Neutrophil (primary cell): ENCODE measurements around the gene BCDIN3D.

Source experiments
- H3K27ac ChIP-seq: fragments of 200-600 bp; sonication (generic); 2 replicates; pipeline ENCODE4 v1.5.1; 2016; ENCODE audit warnings: mild to moderate bottlenecking, moderate library complexity
- H3K27me3 ChIP-seq: fragments of 200-600 bp; sonication (generic); 2 replicates; pipeline ENCODE4 v1.6.0; 2016; ENCODE audit warnings: mild to moderate bottlenecking
- H3K36me3 ChIP-seq: fragments of 200-600 bp; sonication (generic); 2 replicates; pipeline ENCODE4 v1.5.1; 2017
- H3K4me1 ChIP-seq, 2 experiments: fragments of 200-600 bp in 1 of 2; sonication (generic) in 1 of 2; 1 replicate in 1 of 2; 2 replicates in 1 of 2; pipeline versions ENCODE4 v1.5.1 to v1.6.1; 2013 to 2016; ENCODE audit warnings: low read depth in 1 of 2, low read length in 1 of 2, mild to moderate bottlenecking in 1 of 2, moderate library complexity in 1 of 2; ENCODE audit not compliant: control insufficient read depth in 1 of 2, insufficient read depth in 1 of 2
- H3K4me3 ChIP-seq, 2 experiments: fragments of 200-600 bp in 1 of 2; sonication (generic) in 1 of 2; 1 replicate in 1 of 2; 2 replicates in 1 of 2; pipeline ENCODE4 v1.5.1; 2013 to 2016; ENCODE audit warnings: low read depth in 1 of 2, low read length in 1 of 2, mild to moderate bottlenecking in 1 of 2, moderate library complexity in 1 of 2
- H3K9me3 ChIP-seq: fragments of 200-600 bp; sonication (generic); 2 replicates; pipeline ENCODE4 v1.5.1; 2016
- TF ChIP-seq, protein P1 (sequence below): fragments of 200-600 bp; sonication (generic); IDR thresholded peaks from 2 replicates; pipeline ENCODE4 v1.5.1; 2016; ENCODE audit warnings: antibody characterized with exemption

Gene BCDIN3D

DNA sequence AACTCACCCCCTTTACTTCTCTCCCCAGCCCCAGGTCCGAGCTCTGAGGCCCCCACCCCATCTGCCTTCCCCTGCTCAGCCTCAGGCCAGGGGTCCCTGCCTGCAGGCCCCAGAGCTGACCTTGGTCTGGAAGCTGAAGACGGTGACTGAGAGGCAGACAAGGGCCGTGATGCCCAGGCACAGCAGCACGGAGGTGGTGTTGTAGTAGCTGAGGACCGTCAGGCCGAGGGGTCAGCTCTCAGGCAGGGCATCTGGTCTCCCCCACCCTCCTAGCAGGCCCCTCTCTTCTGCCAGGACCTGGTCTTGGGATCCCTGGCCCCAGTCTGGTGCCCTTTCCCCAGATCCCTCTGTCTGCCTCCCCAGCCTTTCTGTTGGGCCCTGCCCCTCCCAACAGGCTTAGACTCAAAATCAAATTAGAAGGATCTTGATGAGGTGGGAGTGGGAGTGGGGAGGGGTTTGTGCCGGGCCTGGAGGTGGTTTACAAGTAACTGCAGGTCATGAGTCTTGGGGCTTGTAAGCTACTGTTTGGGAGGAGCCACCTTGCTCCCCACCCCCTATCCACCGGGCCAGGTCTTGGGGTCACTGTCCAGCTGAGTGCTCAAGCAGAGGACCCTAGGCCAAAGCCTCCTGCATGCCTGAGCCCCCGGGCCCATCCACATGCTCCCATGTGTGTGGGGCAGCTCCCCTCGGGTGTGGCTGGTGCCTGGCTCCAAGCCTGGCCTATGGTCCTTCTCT is 46.6 kb upstream of the BCDIN3D start:
- TF ChIP-seq, protein P1, sequence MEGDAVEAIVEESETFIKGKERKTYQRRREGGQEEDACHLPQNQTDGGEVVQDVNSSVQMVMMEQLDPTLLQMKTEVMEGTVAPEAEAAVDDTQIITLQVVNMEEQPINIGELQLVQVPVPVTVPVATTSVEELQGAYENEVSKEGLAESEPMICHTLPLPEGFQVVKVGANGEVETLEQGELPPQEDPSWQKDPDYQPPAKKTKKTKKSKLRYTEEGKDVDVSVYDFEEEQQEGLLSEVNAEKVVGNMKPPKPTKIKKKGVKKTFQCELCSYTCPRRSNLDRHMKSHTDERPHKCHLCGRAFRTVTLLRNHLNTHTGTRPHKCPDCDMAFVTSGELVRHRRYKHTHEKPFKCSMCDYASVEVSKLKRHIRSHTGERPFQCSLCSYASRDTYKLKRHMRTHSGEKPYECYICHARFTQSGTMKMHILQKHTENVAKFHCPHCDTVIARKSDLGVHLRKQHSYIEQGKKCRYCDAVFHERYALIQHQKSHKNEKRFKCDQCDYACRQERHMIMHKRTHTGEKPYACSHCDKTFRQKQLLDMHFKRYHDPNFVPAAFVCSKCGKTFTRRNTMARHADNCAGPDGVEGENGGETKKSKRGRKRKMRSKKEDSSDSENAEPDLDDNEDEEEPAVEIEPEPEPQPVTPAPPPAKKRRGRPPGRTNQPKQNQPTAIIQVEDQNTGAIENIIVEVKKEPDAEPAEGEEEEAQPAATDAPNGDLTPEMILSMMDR = no peak
- Histone ChIP-seq H3K27me3 (peaks cover 41% of the 10 kb centered on the region), H3K36me3 (no peaks in the 10 kb centered on the region), H3K27ac (no peak overlapping the region), H3K4me1 (no peaks in the 10 kb centered on the region), H3K9me3 (no peaks in the 10 kb centered on the region), H3K4me3 (no peak overlapping the region)

DNA sequence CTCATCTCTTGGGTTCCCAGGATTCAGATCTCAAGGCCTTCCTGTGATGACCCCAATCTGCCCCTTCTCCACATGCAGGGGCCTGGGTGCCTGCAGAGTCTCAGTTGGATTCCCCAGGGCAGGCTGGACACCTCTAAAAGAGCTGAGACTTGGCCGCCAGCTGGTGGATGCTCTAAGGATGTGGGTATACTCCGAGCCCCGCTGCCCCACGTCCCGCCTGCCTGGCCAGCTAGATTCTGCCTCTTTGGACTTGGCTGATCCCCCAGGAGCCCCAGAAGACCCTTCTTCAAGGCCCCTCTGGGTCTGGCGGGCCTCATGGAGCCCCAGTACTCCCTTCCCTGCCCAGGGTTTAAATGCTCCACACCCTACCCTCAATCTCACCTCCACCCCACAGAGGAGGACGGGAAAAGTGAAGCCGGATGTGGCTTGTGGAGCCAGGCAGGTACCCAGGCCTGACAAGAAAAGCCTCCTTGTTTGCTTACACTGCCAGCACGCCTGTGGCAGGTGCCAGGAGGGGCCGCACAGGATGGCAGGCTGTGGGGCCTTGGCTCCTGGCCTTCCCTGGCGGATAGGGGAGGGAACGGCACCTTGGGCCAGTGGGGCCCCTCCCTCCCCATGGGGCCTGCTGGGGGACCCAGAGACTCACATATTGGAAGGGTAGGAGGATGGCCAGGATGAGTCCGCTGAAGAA is 45.7 kb upstream of the BCDIN3D start:
- TF ChIP-seq, protein P1 = no peak
- no peak overlapping the region for H3K27ac ChIP-seq
- H3K36me3 ChIP-seq = no peaks in the 10 kb centered on the region
- no peaks in the 10 kb centered on the region for H3K9me3 ChIP-seq
- H3K4me1 ChIP-seq = no peaks in the 10 kb centered on the region
- peaks cover 48% of the 10 kb centered on the region for H3K27me3 ChIP-seq
- no peak overlapping the region for H3K4me3 ChIP-seq

DNA sequence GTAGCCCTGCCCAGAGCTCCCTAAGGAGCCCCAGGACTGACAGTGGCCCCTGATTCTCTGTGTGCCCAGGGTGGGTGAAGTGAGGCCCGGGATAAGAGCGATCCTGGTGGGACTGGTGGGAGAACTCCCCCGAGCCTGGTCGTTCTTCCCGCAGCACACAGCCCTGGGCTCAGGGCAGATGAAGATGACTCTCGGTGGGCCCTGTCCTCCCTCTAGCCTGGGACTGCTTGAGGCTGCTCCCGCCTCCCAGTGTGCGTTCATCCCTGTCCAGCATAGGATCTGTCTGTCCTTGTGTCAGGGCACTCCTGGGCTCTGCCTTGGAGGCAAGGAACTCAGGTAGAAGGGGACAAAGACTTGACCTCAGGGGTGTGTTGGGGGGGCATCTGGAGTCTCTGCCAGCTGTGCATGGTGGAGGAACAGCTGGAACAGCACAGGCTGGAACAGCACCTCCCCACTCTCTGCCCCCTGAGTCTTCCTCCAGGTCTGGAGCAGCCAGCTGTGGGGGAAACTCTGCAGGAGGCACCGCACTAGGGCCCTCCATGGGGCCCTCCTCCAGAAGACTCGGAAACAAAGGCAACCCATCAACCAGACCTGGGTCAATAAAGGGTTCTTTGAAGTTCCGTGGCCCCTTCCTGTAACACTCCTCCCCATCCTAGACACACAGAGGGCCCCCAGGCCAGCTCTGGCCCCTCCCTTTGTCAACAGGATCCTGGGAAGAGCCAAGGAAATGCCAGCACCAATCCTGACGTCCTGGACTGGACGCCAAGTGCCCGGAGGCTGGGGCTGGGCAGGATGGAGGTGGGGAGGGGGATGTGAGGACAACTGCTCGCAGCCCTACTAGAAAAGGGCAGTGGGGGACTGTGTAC is 44.9 kb upstream of the BCDIN3D start:
- no peaks in the 10 kb centered on the region for H3K9me3 ChIP-seq
- no peaks in the 10 kb centered on the region for H3K36me3 ChIP-seq
- no peak overlapping the region for H3K27ac ChIP-seq
- TF ChIP-seq, protein P1 = no peak
- no peak overlapping the region for H3K4me3 ChIP-seq
- no peaks in the 10 kb centered on the region for H3K4me1 ChIP-seq
- peaks cover 49% of the 10 kb centered on the region for H3K27me3 ChIP-seq

DNA sequence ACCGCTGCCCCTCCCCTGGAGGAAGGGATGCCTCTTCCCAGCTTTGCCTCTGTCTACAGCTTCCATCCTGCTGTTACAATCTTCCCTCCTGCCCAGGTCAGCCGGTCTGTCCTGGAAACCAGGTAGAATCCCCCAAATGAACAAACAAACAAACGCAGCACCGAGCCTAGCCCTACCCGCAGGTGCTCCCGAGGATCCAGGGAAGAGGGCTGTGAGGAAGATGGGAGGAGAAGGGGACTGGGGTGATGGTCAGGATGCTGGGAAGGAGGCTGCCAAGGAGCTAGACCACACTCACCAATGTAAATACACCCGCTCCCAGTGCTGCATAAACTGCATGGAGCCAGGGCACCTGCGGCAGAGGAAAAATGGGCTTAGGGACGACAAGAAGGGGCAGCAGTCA is 44.2 kb upstream of the BCDIN3D start:
- no peaks in the 10 kb centered on the region for H3K4me1 ChIP-seq
- no peak overlapping the region for H3K4me3 ChIP-seq
- H3K36me3 ChIP-seq = no peaks in the 10 kb centered on the region
- TF ChIP-seq, protein P1 = no peak
- peaks cover 44% of the 10 kb centered on the region for H3K27me3 ChIP-seq
- H3K27ac ChIP-seq = no peak overlapping the region
- no peaks in the 10 kb centered on the region for H3K9me3 ChIP-seq

DNA sequence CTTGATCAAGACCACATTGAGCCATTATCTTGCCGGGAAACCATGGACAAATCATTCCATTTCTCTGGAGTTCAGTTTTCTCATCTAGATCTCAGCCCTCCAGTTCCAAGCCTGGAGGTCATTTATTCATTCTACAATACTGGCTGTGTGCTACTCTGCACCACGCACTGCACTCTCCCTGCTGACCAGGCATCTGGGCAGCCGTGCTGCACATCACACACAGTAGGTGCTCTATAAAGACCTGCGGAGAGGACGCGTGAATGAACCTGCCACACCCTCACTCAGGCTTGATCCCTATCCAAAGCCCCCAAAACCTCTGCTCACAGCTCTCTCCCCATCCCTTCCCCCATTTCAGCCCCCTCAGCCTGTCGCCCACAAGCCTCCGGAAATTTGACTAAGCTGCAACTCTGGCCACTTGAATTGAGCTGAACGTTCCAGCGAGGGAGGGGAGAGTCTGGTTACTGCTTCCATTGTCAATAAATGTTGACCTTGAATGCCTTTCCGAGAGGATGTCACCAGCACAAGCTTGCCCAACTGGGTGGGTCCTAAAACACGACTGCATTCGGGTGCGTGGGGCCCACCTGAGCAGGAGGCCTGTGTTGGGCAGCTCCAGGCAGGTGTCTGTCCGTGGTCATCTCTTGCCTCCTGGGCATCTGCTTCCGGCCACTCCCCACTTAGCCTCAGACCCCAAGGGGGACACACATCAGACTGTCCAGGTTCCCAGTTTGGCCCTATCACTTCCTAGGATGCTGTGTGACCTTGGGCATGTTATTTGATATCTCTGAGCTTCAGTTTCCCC is 43.0 kb upstream of the BCDIN3D start:
- TF ChIP-seq, protein P1 = no peak
- Histone ChIP-seq H3K4me1 (no peaks in the 10 kb centered on the region), H3K4me3 (no peak overlapping the region), H3K36me3 (no peaks in the 10 kb centered on the region), H3K27ac (no peak overlapping the region), H3K27me3 (peaks cover 44% of the 10 kb centered on the region), H3K9me3 (no peaks in the 10 kb centered on the region)
